Measurements from ENCODE around the gene WDR7.

WDR7 gene

DNA sequence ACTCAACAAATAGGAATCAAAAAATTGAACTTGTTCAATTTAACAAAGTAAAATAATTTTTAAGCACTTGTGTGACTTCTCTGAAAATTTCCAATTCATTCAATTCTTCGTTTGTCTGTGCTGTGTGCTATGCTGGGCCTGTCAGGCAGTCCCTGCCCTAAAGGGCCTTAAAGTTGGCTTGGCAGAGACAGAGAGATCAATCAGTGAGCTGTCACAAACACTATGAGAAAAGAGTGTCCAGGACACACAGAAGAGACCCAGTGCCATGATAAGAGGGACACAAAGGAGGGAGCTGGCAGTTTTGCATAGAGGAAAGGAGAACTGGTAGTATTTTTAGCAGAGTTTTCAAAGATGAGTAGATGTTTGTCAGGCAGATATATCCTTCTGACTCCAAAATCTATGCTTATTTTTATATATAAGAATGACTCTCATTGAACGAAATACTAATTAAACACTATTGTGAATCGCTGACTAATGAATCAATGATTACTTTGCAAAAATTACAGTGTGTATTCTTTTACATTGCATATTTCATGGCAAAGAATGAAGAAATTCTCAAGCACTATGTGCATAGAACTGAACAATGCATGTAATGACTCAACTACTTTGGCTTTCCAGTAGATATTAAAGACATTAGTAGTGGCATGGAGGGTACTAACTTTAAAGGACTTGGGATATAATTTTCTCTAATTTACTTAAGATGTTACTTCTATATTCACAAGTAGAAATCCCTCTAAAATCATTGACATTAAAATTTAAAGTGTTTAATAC lies 302.5 kb downstream of the WDR7 start:
- TF ChIP-seq, protein P1, sequence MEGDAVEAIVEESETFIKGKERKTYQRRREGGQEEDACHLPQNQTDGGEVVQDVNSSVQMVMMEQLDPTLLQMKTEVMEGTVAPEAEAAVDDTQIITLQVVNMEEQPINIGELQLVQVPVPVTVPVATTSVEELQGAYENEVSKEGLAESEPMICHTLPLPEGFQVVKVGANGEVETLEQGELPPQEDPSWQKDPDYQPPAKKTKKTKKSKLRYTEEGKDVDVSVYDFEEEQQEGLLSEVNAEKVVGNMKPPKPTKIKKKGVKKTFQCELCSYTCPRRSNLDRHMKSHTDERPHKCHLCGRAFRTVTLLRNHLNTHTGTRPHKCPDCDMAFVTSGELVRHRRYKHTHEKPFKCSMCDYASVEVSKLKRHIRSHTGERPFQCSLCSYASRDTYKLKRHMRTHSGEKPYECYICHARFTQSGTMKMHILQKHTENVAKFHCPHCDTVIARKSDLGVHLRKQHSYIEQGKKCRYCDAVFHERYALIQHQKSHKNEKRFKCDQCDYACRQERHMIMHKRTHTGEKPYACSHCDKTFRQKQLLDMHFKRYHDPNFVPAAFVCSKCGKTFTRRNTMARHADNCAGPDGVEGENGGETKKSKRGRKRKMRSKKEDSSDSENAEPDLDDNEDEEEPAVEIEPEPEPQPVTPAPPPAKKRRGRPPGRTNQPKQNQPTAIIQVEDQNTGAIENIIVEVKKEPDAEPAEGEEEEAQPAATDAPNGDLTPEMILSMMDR (IDR thresholded peaks at IDR 0.05; ENCODE audit: low read depth, low read length) = no peak
- DNase-seq (ENCODE audit: extremely low read depth, low read depth) = no peak

DNA sequence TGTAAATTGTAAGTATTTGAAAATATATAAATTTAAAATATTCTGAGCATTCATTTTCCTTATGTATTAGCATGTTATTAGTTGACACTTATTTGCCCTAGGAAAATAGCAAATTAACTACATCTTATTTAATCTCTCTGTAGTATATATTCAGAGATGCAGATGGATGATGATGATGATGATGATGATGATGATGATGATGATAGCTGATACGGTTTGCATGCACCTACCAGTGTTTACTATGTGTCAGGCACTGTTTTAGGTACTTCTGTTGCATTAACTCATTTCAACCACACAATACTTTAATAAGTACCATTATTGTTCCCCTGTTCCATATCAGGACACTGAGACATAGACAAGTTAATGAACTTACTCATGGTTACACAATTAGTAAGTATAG lies 304.3 kb downstream of the WDR7 start:
- TF ChIP-seq, protein P1 (IDR thresholded peaks at IDR 0.05; ENCODE audit: low read depth, low read length) = no peak
- DNase-seq (ENCODE audit: extremely low read depth, low read depth) = no peak

DNA sequence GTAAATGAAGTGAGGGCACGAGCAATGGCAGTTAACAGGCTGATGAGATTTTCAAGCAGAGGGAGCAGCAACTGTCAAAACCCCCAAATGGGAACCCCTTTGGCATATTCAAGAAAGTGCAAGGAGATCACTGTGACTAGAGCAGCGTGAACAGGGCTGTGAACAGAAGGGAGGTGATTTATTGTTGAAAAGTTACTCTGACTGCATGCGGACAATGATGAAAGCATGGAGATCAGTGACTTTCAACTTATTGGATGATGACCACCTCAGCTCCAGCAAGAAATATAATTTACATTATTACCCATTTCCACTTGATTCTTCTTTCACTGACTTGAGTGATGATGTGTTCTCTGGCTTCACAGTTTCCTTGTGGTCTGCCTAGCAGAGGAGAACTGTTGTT lies 308.0 kb downstream of the WDR7 start:
- no peak for DNase-seq (ENCODE audit: extremely low read depth, low read depth)
- TF ChIP-seq, protein P1 (IDR thresholded peaks at IDR 0.05; ENCODE audit: low read depth, low read length) = no peak

DNA sequence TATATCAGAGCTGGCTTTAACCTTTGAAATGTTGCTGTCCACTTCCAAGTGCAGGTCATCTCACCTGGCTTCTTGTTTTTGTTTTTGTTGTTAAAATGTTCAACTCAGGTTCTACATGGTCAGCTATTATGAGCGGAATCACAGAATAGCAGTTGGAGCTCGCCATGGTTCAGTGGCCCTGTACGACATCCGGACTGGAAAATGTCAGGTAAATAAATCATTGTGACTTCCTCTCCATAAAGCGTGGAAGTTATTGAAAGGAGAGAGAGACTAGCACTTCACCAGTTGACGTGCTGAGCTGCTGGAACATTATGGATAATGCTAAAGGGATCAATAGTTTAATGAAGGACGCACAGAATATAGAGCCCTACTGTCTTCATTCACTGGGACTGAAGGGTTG lies 311.2 kb downstream of the WDR7 start:
- TF ChIP-seq, protein P1 (IDR thresholded peaks at IDR 0.05; ENCODE audit: low read depth, low read length) = no peak
- no peak for DNase-seq (ENCODE audit: extremely low read depth, low read depth)

DNA sequence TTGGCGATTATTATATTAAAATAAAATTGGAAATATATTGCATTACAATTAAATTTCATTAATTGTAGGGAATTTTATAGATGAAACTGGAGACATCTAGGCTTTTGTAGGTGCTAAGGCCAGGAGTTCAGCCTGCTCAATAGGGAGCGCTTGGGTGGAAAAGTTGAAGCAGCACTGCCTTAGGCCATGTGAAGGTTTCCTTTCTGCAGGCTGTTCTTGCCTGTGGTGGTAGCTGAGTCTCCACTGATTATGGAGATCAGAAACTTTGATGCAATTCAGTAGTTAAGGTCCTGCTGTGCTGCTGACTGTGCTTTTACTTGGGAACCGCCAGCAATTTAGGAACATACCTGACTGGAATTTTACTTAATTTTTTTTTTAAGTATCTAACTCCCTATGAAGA lies 315.9 kb downstream of the WDR7 start:
- DNase-seq (ENCODE audit: extremely low read depth, low read depth) = no peak
- TF ChIP-seq, protein P1 (IDR thresholded peaks at IDR 0.05; ENCODE audit: low read depth, low read length) = no peak

DNA sequence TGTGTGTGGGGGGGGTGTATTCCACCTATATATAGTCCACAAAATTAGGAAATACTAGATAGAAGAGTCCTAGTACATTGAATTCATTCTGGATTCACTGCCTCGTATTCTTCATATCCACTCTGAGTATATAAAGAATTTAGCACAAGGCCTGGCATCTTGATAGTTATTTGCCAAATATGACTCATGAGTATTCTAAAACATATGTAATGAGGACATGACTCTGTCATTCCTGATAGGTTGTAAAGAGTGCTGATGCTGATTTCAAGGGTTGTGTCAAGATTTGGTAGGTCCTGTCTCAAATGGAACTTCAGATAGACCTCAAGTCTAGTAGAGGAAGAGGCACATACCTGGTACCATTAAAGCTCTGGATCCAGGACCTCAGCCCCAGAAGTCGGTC lies 322.3 kb downstream of the WDR7 start:
- no peak for DNase-seq (ENCODE audit: extremely low read depth, low read depth)
- TF ChIP-seq, protein P1 (IDR thresholded peaks at IDR 0.05; ENCODE audit: low read depth, low read length) = no peak

DNA sequence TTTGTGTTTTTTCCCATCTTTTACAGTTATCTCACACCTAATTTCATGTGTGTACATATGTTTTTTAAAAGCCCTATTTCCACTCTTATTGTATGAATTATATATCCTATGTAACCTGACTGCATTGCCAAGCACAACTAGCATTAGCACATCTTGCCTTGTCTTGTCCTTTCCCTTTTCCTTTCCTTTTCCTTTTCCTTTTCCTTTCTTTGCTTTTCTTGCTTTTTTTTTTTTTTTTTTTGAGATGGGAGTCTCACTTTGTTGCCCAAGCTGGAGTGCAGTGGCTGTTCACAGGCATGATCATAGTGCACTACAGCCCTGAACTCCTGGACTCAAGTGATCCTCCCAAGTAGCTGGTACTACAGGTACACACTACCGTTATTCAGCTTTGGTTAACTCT lies 323.0 kb downstream of the WDR7 start:
- TF ChIP-seq, protein P1 (IDR thresholded peaks at IDR 0.05; ENCODE audit: low read depth, low read length) = no peak
- DNase-seq (ENCODE audit: extremely low read depth, low read depth) = no peak
